H9 (cell line): ENCODE measurements around the gene NLRP5. TPM values are rescaled to one million over a fixed set of nuclear protein-coding genes. Genes with fewer than 3 reads are reported as not detected.

ENCODE experiments used
- DNase-seq: peaks from one replicate; pipeline ENCODE4 v3.0.0-alpha.2; 2017
- H2AFZ ChIP-seq: one replicate; pipeline ENCODE4 v1.6.1; 2013; ENCODE audit warnings: mild to moderate bottlenecking, low read length, control low read depth, moderate library complexity
- H2AK5ac ChIP-seq: 2 replicates; pipeline ENCODE4 v1.6.1; 2013; ENCODE audit warnings: low read length, control low read depth, mixed read lengths; ENCODE audit not compliant: insufficient read length
- H2BK120ac ChIP-seq: one replicate; pipeline ENCODE4 v1.6.1; 2013; ENCODE audit warnings: low read depth, mild to moderate bottlenecking, low read length, control low read depth, inconsistent platforms; ENCODE audit not compliant: poor library complexity, severe bottlenecking
- H2BK12ac ChIP-seq: 2 replicates; pipeline ENCODE4 v1.6.1; 2013; ENCODE audit warnings: low read length, control low read depth, mixed read lengths, low read depth; ENCODE audit not compliant: insufficient read length
- H2BK15ac ChIP-seq: 2 replicates; pipeline ENCODE4 v1.6.1; 2013; ENCODE audit warnings: low read depth, low read length, control low read depth
- H2BK20ac ChIP-seq: one replicate; pipeline ENCODE4 v1.6.1; 2013; ENCODE audit warnings: low read depth, mild to moderate bottlenecking, low read length, control low read depth, inconsistent platforms; ENCODE audit not compliant: poor library complexity, severe bottlenecking
- H2BK5ac ChIP-seq: 2 replicates; pipeline ENCODE4 v1.6.1; 2013; ENCODE audit warnings: low read length, control low read depth, mixed read lengths; ENCODE audit not compliant: insufficient read length
- H3K14ac ChIP-seq: 2 replicates; pipeline ENCODE4 v1.6.1; 2013; ENCODE audit warnings: low read length, control low read depth; ENCODE audit not compliant: insufficient read depth
- H3K18ac ChIP-seq: 2 replicates; pipeline ENCODE4 v1.6.1; 2013; ENCODE audit warnings: low read depth, mild to moderate bottlenecking, mixed read lengths, low read length, control low read depth; ENCODE audit not compliant: insufficient read length
- H3K23ac ChIP-seq: 2 replicates; pipeline ENCODE4 v1.6.1; 2013; ENCODE audit warnings: low read length, control low read depth, mixed read lengths, low read depth; ENCODE audit not compliant: insufficient read length
- H3K23me2 ChIP-seq: 2 replicates; pipeline ENCODE4 v1.6.1; 2013; ENCODE audit warnings: low read depth, mild to moderate bottlenecking, mixed read lengths, low read length, control low read depth; ENCODE audit not compliant: insufficient read length, poor library complexity, severe bottlenecking
- H3K27ac ChIP-seq: 2 replicates; pipeline ENCODE4 v1.5.1; 2013; ENCODE audit warnings: low read length, control low read depth, mixed read lengths, low read depth; ENCODE audit not compliant: insufficient read length
- H3K27me3 ChIP-seq: 2 replicates; pipeline ENCODE4 v1.6.1; 2013; ENCODE audit warnings: low read length, control low read depth, inconsistent platforms; ENCODE audit not compliant: insufficient read depth
- H3K4ac ChIP-seq: 2 replicates; pipeline ENCODE4 v1.6.1; 2013; ENCODE audit warnings: low read depth, mild to moderate bottlenecking, control low read depth, inconsistent platforms, low read length, moderate library complexity
- H3K4me1 ChIP-seq: 2 replicates; pipeline ENCODE4 v1.6.1; 2013; ENCODE audit warnings: low read length, control low read depth, inconsistent platforms; ENCODE audit not compliant: insufficient read depth
- H3K4me2 ChIP-seq: 2 replicates; pipeline ENCODE4 v1.6.1; 2013; ENCODE audit warnings: low read length, control low read depth, mixed read lengths; ENCODE audit not compliant: insufficient read length, insufficient read depth
- H3K56ac ChIP-seq: 2 replicates; pipeline ENCODE4 v1.6.1; 2013; ENCODE audit warnings: low read depth, mild to moderate bottlenecking, mixed read lengths, low read length, control low read depth; ENCODE audit not compliant: insufficient read length
- H3K79me1 ChIP-seq: 2 replicates; pipeline ENCODE4 v1.6.1; 2013; ENCODE audit warnings: low read depth, mild to moderate bottlenecking, moderate library complexity, low read length, control low read depth, inconsistent platforms; ENCODE audit not compliant: insufficient read depth, poor library complexity, severe bottlenecking
- H3K79me2 ChIP-seq: 2 replicates; pipeline ENCODE4 v1.6.1; 2013; ENCODE audit warnings: low read length, control low read depth, inconsistent platforms; ENCODE audit not compliant: insufficient read depth
- H3K9ac ChIP-seq: 2 replicates; pipeline ENCODE4 v1.6.1; 2013; ENCODE audit warnings: low read length, control low read depth, mixed read lengths; ENCODE audit not compliant: insufficient read length; ENCODE audit errors: extremely low read depth
- H3K9me3 ChIP-seq: one replicate; pipeline ENCODE4 v1.6.1; 2013; ENCODE audit warnings: low read depth, low read length, inconsistent platforms; ENCODE audit not compliant: control insufficient read depth
- H3T11ph ChIP-seq: one replicate; pipeline ENCODE4 v1.6.1; 2013; ENCODE audit warnings: mild to moderate bottlenecking, low read length, control low read depth, inconsistent platforms
- H4K20me1 ChIP-seq: one replicate; pipeline ENCODE4 v1.6.1; 2013; ENCODE audit not compliant: control insufficient read depth, insufficient read length, insufficient read depth
- H4K5ac ChIP-seq: 2 replicates; pipeline ENCODE4 v1.6.1; 2013; ENCODE audit warnings: low read depth, mild to moderate bottlenecking, mixed read lengths, low read length, control low read depth; ENCODE audit not compliant: insufficient read length
- H4K8ac ChIP-seq: replicated peaks from 2 replicates; pipeline ENCODE4 v1.6.1; 2013; ENCODE audit warnings: low read length, control low read depth, mixed read lengths, low read depth; ENCODE audit not compliant: insufficient read length
- H4K91ac ChIP-seq: 2 replicates; pipeline ENCODE4 v1.6.1; 2013; ENCODE audit warnings: low read depth, mild to moderate bottlenecking, moderate library complexity, mixed read lengths, low read length, control low read depth; ENCODE audit not compliant: insufficient read length
- H3K27ac Mint-ChIP-seq, 3 experiments: 2 replicates in 2 of 3; 3 replicates in 1 of 3; pipeline ENCODE4 v1.8.0; 2020 to 2021; ENCODE audit warnings: mixed read lengths in 3 of 3, mild to moderate bottlenecking in 1 of 3, moderate library complexity in 1 of 3
- H3K27me3 Mint-ChIP-seq: 2 replicates; pipeline ENCODE4 v1.8.0; 2021; ENCODE audit warnings: low read depth, mild to moderate bottlenecking, moderate library complexity, mixed read lengths
- H3K36me3 Mint-ChIP-seq, 3 experiments: 2 replicates in 2 of 3; 3 replicates in 1 of 3; pipeline ENCODE4 v1.8.0; 2020 to 2021; ENCODE audit warnings: low read depth in 3 of 3, mixed read lengths in 3 of 3; ENCODE audit not compliant: insufficient read depth in 1 of 3
- H3K4me1 Mint-ChIP-seq, 2 experiments: 2 replicates each; pipeline ENCODE4 v1.8.0; 2020; ENCODE audit warnings: mixed read lengths in 2 of 2
- H3K4me3 Mint-ChIP-seq, 2 experiments: 2 replicates in 1 of 2; 3 replicates in 1 of 2; pipeline ENCODE4 v1.8.0; 2020 to 2021; ENCODE audit warnings: mild to moderate bottlenecking in 2 of 2, mixed read lengths in 2 of 2, moderate library complexity in 1 of 2
- H3K9me3 Mint-ChIP-seq, 2 experiments: 2 replicates in 1 of 2; 3 replicates in 1 of 2; pipeline ENCODE4 v1.8.0; 2020; ENCODE audit warnings: mild to moderate bottlenecking in 2 of 2, mixed read lengths in 2 of 2, moderate library complexity in 1 of 2
- WGBS: extraction: QIAGEN DNeasy Blood & Tissue Kit; methylation state at CpG from one replicate; pipeline ENCODE4 v1.1.7; 2013; ENCODE audit warnings: missing lambda C conversion rate, low lambda C conversion rate, mixed read lengths; ENCODE audit not compliant: insufficient read length; ENCODE audit errors: extremely low coverage; 5-methylcytosine and 5-hydroxymethylcytosine counted together
- total RNA-seq: library from RNA; stranded (reverse); gene quantifications from 2 replicates; pipeline ENCODE4 v1.2.1, GENCODE V29; 2021
- TF ChIP-seq, protein P1 (sequence below): fragments of 200-600 bp; sonication (generic); conservative IDR thresholded peaks from 3 replicates; pipeline ENCODE4 v1.8.0; 2021; ENCODE audit warnings: antibody characterized with exemption, mild to moderate bottlenecking

Gene NLRP5
- total RNA-seq, 1 experiment from 2014 or later: not detected

- Mint-ChIP-seq H3K36me3 (no peaks in the 10 kb centered on the region), H3K4me3 (no peak overlapping the region), H3K27ac (no peak overlapping the region), H3K9me3 (peaks cover 4 to 26% of the 10 kb centered on the region in 2 experiments), H3K27me3 (peaks cover 27% of the 10 kb centered on the region), H3K4me1 (peaks cover 0 to 5% of the 10 kb centered on the region in 2 experiments; a peak in 2 of 4 replicates)
- no peak overlapping the region for H2BK15ac ChIP-seq
- no peaks in the 10 kb centered on the region for H4K20me1 ChIP-seq
- H3K56ac ChIP-seq: no peak overlapping the region
- WGBS: no CpG with 5 or more reads among the region's 3 CpGs
- H2BK20ac ChIP-seq: no peak overlapping the region
- H3K9ac ChIP-seq: no peak overlapping the region
- H2BK120ac ChIP-seq: no peak overlapping the region
- no peak overlapping the region for H3K4me2 ChIP-seq
- H3K27me3 ChIP-seq: no peaks in the 10 kb centered on the region; the same call in 1 of the 2 replicates
- H2AK5ac ChIP-seq: no peak overlapping the region
- H3K9me3 ChIP-seq: peaks cover 5% of the 10 kb centered on the region
- no peak overlapping the region for H3T11ph ChIP-seq
- H3K23me2 ChIP-seq: no peaks in the 10 kb centered on the region
- no peak overlapping the region for H3K23ac ChIP-seq
- TF ChIP-seq, protein P1, sequence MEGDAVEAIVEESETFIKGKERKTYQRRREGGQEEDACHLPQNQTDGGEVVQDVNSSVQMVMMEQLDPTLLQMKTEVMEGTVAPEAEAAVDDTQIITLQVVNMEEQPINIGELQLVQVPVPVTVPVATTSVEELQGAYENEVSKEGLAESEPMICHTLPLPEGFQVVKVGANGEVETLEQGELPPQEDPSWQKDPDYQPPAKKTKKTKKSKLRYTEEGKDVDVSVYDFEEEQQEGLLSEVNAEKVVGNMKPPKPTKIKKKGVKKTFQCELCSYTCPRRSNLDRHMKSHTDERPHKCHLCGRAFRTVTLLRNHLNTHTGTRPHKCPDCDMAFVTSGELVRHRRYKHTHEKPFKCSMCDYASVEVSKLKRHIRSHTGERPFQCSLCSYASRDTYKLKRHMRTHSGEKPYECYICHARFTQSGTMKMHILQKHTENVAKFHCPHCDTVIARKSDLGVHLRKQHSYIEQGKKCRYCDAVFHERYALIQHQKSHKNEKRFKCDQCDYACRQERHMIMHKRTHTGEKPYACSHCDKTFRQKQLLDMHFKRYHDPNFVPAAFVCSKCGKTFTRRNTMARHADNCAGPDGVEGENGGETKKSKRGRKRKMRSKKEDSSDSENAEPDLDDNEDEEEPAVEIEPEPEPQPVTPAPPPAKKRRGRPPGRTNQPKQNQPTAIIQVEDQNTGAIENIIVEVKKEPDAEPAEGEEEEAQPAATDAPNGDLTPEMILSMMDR: no peak
- no peak overlapping the region for H2AFZ ChIP-seq
- no peak overlapping the region for H3K18ac ChIP-seq
- H3K79me2 ChIP-seq: no peaks in the 10 kb centered on the region
- no peaks in the 10 kb centered on the region for H3K79me1 ChIP-seq
- H2BK5ac ChIP-seq: no peak overlapping the region
- H2BK12ac ChIP-seq: no peak overlapping the region
- H3K27ac ChIP-seq: no peak overlapping the region
- H4K8ac ChIP-seq: no peak overlapping the region
- H3K4ac ChIP-seq: no peak overlapping the region
- no peak for DNase-seq
- no peak overlapping the region for H4K5ac ChIP-seq
- no peaks in the 10 kb centered on the region for H3K4me1 ChIP-seq
- no peak overlapping the region for H4K91ac ChIP-seq
- no peak overlapping the region for H3K14ac ChIP-seq
Observed at GRCh38 chr19:56069642-56070041, 83.1 kb downstream of the NLRP5 start.
